Measurements from ENCODE around the gene ELL2. TPM values are rescaled to one million over a fixed set of nuclear protein-coding genes. Genes with fewer than 3 reads are reported as not detected.

Gene ELL2
- polyA plus RNA-seq, 1 experiment = 58.9 TPM

GRCh38 chr5:95883185-95884016 lies 78.2 kb downstream of the ELL2 start:
- TF ChIP-seq CTCF (IDR thresholded peaks at IDR 0.05; ENCODE audit: insufficient read depth, low read depth, low read length) = no peak
- no peak overlapping the region for H3K4me3 ChIP-seq (ENCODE audit: low read depth, low read length)
- CTCF ChIA-PET = no interaction called here
- DNase-seq (ENCODE audit: low read depth) = no peak
- POLR2A ChIA-PET = interaction anchor here (0.6 kb wide), 1 partner anchor 718 kb away, joined by 3 read pairs; no protein-coding TSS in a partner anchor
- peaks cover 1% of the 10 kb centered on the region; the same call in 1 of the 2 replicates for H3K36me3 ChIP-seq (ENCODE audit: control insufficient read depth, insufficient read depth, low read length)
- H3K27me3 ChIP-seq (ENCODE audit: control insufficient read depth, insufficient read depth, low read length) = no peaks in the 10 kb centered on the region

DNA sequence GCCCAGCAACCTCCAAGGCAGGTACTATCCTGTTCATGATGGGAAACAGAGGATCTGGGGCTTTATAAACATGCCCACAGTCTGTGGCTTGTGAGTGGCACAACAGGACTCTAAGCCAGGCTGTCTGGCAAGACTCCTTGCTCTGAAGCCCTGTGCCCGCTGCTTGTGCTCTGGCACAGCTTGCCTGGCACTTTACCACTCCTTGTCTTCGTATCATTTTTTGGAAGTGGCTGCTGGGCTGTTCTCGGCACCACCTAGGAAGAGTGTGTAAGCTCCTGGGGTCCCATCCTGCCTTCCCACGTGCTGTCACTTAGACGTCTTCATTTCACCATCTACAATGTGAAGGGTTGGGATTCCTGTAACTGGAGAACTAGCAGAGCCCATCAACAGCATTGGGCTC lies 79.8 kb downstream of the ELL2 start:
- Histone ChIP-seq H3K36me3 (ENCODE audit: control insufficient read depth, insufficient read depth, low read length) (no peaks in the 10 kb centered on the region), H3K27me3 (ENCODE audit: control insufficient read depth, insufficient read depth, low read length) (no peaks in the 10 kb centered on the region), H3K4me3 (ENCODE audit: low read depth, low read length) (no peak overlapping the region)
- CTCF ChIA-PET = interaction anchor here (1.5 kb wide), 1 partner anchor 23 kb away, joined by 3 read pairs; no protein-coding TSS in a partner anchor
- POLR2A ChIA-PET = interaction anchor here (0.7 kb wide), 1 partner anchor 460 kb away, joined by 11 read pairs; no protein-coding TSS in a partner anchor
- no peak for DNase-seq (ENCODE audit: low read depth)
- no peak for TF ChIP-seq CTCF (IDR thresholded peaks at IDR 0.05; ENCODE audit: insufficient read depth, low read depth, low read length)

DNA sequence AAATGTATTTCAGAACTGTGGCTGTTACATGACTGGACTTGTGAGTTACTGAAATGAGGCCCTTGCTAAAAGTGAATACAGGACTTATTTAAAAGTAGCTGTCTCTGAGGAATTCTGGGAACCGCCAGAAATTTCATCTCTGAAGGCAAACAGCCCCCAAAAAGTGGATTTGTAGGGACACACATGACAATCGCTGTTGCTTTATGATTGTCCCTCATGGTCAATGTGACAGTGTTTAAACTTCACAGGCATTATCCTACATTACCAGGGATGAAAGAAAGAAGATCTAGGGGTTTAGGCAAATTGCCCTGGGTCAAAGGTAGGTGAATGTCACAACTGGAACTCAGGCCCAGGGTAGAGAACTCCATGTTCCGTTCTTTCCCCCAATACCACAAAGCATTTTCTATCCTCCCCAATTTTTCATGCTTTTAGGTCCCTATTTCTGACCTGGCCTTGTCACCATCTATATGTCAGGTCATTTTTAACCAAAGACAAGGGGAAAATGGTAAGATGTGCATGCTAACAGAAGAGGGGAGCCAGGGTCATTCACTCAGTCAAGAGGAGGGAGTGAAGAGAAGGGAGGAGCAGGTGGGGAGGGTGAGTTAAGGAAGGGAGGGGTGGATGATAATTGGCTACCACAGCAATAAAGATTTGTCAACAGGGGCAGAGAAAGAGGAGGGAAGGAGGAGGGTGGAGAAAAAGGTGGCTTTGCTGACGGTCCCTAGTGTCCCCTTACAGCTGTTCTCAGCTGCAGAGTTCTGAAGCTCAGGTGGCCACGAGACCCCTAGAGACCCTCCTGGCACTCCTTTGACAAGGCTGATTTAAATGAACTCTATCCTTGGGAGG lies 81.3 kb downstream of the ELL2 start:
- CTCF ChIA-PET = interaction anchor here (1.5 kb wide), 1 partner anchor 21 kb away, joined by 3 read pairs; no protein-coding TSS in a partner anchor
- DNase-seq (ENCODE audit: low read depth) = no peak
- POLR2A ChIA-PET = interaction anchor here (0.6 kb wide), 1 partner anchor 57 kb away, joined by 5 read pairs; no protein-coding TSS in a partner anchor
- H3K36me3 ChIP-seq (ENCODE audit: control insufficient read depth, insufficient read depth, low read length) = no peaks in the 10 kb centered on the region
- H3K4me3 ChIP-seq (ENCODE audit: low read depth, low read length) = no peak overlapping the region
- H3K27me3 ChIP-seq (ENCODE audit: control insufficient read depth, insufficient read depth, low read length) = no peaks in the 10 kb centered on the region
- TF ChIP-seq CTCF (IDR thresholded peaks at IDR 0.05; ENCODE audit: insufficient read depth, low read depth, low read length) = no peak

- Histone ChIP-seq H3K4me3 (ENCODE audit: low read depth, low read length) (no peak overlapping the region), H3K27me3 (ENCODE audit: control insufficient read depth, insufficient read depth, low read length) (no peaks in the 10 kb centered on the region), H3K36me3 (ENCODE audit: control insufficient read depth, insufficient read depth, low read length) (no peaks in the 10 kb centered on the region)
- ChIA-PET CTCF (interaction anchor here (0.6 kb wide), 2 partner anchors 12 to 16 kb away, joined by 3 to 4 read pairs; no protein-coding TSS in a partner anchor), POLR2A (interaction anchor here (0.7 kb wide), 1 partner anchor 24 kb away, joined by 4 read pairs; no protein-coding TSS in a partner anchor)
- TF ChIP-seq CTCF (IDR thresholded peaks at IDR 0.05; ENCODE audit: insufficient read depth, low read depth, low read length) = no peak
- no peak for DNase-seq (ENCODE audit: low read depth)
Measured at GRCh38 chr5:95879661-95880060, 82.0 kb downstream of the ELL2 start.

Data from BJ (cell line).